ENCODE data around the gene ACSS2. TPM values are rescaled to one million over a fixed set of nuclear protein-coding genes. Genes with fewer than 3 reads are reported as not detected.

ACSS2 gene, protein sequence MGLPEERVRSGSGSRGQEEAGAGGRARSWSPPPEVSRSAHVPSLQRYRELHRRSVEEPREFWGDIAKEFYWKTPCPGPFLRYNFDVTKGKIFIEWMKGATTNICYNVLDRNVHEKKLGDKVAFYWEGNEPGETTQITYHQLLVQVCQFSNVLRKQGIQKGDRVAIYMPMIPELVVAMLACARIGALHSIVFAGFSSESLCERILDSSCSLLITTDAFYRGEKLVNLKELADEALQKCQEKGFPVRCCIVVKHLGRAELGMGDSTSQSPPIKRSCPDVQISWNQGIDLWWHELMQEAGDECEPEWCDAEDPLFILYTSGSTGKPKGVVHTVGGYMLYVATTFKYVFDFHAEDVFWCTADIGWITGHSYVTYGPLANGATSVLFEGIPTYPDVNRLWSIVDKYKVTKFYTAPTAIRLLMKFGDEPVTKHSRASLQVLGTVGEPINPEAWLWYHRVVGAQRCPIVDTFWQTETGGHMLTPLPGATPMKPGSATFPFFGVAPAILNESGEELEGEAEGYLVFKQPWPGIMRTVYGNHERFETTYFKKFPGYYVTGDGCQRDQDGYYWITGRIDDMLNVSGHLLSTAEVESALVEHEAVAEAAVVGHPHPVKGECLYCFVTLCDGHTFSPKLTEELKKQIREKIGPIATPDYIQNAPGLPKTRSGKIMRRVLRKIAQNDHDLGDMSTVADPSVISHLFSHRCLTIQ
- 53.1 TPM for total RNA-seq
- 98.9 TPM for polyA plus RNA-seq (ENCODE audit: insufficient read depth, low read depth, low replicate concordance)
- long read RNA-seq, donor 1, partial matches to known transcripts, result 0 of 2 reads
- long read RNA-seq, donor 1, other reads (novel, unspliced or antisense), result 0 of 2 reads
- long read RNA-seq, donor 2, partial matches to known transcripts, result 0 of 4 reads
- long read RNA-seq, donor 2, other reads (novel, unspliced or antisense), result 0 of 4 reads
- long read RNA-seq, donor 3, partial matches to known transcripts, result 11 of 30 reads
- long read RNA-seq, donor 3, other reads (novel, unspliced or antisense), result 15 of 30 reads
- long read RNA-seq, donor 4, partial matches to known transcripts, result 14 of 27 reads
- long read RNA-seq, donor 4, other reads (novel, unspliced or antisense), result 11 of 27 reads
- long read RNA-seq, donor 5, result 0 reads
- long read RNA-seq, donor 6, result 0 reads
- long read RNA-seq, donor 7, transcript ACSS2-202 (18 exons, 3,065 nt), result major isoform, 22 of 40 reads
- long read RNA-seq, donor 7, partial matches to known transcripts, result 5 of 40 reads
- long read RNA-seq, donor 7, other reads (novel, unspliced or antisense), result 13 of 40 reads
- long read RNA-seq, donor 8, partial matches to known transcripts, result 0 of 3 reads
- long read RNA-seq, donor 8, other reads (novel, unspliced or antisense), result 0 of 3 reads
- long read RNA-seq, donor 9, result 0 reads
- long read RNA-seq, donor 10, partial matches to known transcripts, result 0 of 2 reads
- long read RNA-seq, donor 10, other reads (novel, unspliced or antisense), result 0 of 2 reads

GRCh38 chr20:34876406-34877282 lies at the start of gene ACSS2:
Gene ACSS2, plus strand, starts transcription at chr20:34876612. Its CDS starts 34 bp downstream, at chr20:34876646.
- intact Hi-C loops (cut with DNase I), result no loop called here
- Histone ChIP-seq H3K27me3 (ENCODE audit: control insufficient read depth, insufficient read depth, low read length) (no peaks in the 10 kb centered on the region), H3K36me3 (ENCODE audit: control insufficient read depth in 2 of 3, insufficient read depth in 3 of 3, low read length in 3 of 3) (no peaks in the 10 kb centered on the region), H3K4me3 (ENCODE audit: low read length in 3 of 3) (peak within 1 kb of the TSS; percentile 83 to 93 (median 88)), H3K4me1 (ENCODE audit: control insufficient read depth in 2 of 3, insufficient read depth in 2 of 3, low read depth in 1 of 3, low read length in 3 of 3) (peaks cover 0 to 29% (median 13%) of the 10 kb centered on the region in 3 donors), H3K9ac (ENCODE audit: low read length in 3 of 3) (peak within 1 kb of the TSS; percentile 58 to 95 (median 95)), H3K9me3 (ENCODE audit: control insufficient read depth in 2 of 3, insufficient read depth in 1 of 3, low read length in 3 of 3) (no peaks in the 10 kb centered on the region), H3K27ac (ENCODE audit: low read depth in 2 of 2, low read length in 2 of 2) (peak within 1 kb of the TSS; percentile 88 to 93)
- TF ChIP-seq, protein P1, sequence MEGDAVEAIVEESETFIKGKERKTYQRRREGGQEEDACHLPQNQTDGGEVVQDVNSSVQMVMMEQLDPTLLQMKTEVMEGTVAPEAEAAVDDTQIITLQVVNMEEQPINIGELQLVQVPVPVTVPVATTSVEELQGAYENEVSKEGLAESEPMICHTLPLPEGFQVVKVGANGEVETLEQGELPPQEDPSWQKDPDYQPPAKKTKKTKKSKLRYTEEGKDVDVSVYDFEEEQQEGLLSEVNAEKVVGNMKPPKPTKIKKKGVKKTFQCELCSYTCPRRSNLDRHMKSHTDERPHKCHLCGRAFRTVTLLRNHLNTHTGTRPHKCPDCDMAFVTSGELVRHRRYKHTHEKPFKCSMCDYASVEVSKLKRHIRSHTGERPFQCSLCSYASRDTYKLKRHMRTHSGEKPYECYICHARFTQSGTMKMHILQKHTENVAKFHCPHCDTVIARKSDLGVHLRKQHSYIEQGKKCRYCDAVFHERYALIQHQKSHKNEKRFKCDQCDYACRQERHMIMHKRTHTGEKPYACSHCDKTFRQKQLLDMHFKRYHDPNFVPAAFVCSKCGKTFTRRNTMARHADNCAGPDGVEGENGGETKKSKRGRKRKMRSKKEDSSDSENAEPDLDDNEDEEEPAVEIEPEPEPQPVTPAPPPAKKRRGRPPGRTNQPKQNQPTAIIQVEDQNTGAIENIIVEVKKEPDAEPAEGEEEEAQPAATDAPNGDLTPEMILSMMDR (IDR thresholded peaks at IDR 0.05; ENCODE audit: borderline replicate concordance, extremely low read depth, insufficient read depth), result no peak
- peak in 4 of 5 donors; percentile 42 to 99 (median 98) for DNase-seq
- no peak for FAIRE-seq

DNA sequence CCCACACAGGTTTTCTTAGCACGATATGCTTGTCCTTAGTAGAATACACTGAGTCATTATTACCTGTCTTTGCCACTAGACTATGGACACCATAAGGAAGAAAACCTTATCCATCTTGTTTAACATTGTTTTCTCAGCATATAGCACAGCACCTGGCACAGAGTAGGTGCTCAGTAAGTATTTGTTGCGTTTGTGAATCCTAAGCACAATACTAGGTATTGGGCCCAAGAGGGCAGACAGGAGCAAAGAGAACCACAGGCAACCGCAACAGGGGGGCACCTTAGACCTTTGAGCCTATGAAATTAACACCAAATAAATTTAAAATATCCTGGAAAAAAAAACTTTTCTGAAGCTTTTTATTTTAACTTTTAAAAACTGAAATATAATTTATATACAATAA lies 47.2 kb upstream of the ACSS2 start:
- Histone ChIP-seq H3K27ac (ENCODE audit: low read depth in 2 of 2, low read length in 2 of 2) (no peak overlapping the region), H3K27me3 (ENCODE audit: control insufficient read depth, insufficient read depth, low read length) (no peaks in the 10 kb centered on the region), H3K4me3 (ENCODE audit: low read length in 3 of 3) (no peak overlapping the region), H3K9me3 (ENCODE audit: control insufficient read depth in 2 of 3, insufficient read depth in 1 of 3, low read length in 3 of 3) (no peaks in the 10 kb centered on the region), H3K36me3 (ENCODE audit: control insufficient read depth in 2 of 3, insufficient read depth in 3 of 3, low read length in 3 of 3) (no peaks in the 10 kb centered on the region), H3K4me1 (ENCODE audit: control insufficient read depth in 2 of 3, insufficient read depth in 2 of 3, low read depth in 1 of 3, low read length in 3 of 3) (peaks cover 0 to under 1% (median 0%) of the 10 kb centered on the region in 3 donors), H3K9ac (ENCODE audit: low read length in 3 of 3) (no peak overlapping the region)
- DNase-seq (no peak), FAIRE-seq (no peak)
- intact Hi-C loops (cut with DNase I), result no loop called here
- TF ChIP-seq, protein P1 (IDR thresholded peaks at IDR 0.05; ENCODE audit: borderline replicate concordance, extremely low read depth, insufficient read depth), result no peak

- H3K9ac ChIP-seq (ENCODE audit: low read length in 3 of 3), result no peak overlapping the region
- no peak overlapping the region for H3K27ac ChIP-seq (ENCODE audit: low read depth in 2 of 2, low read length in 2 of 2)
- H3K36me3 ChIP-seq (ENCODE audit: control insufficient read depth in 2 of 3, insufficient read depth in 3 of 3, low read length in 3 of 3), result no peaks in the 10 kb centered on the region
- TF ChIP-seq, protein P1 (IDR thresholded peaks at IDR 0.05; ENCODE audit: borderline replicate concordance, extremely low read depth, insufficient read depth), result no peak
- intact Hi-C loops (cut with DNase I), result no loop called here
- H3K27me3 ChIP-seq (ENCODE audit: control insufficient read depth, insufficient read depth, low read length), result no peaks in the 10 kb centered on the region
- no peaks in the 10 kb centered on the region for H3K4me1 ChIP-seq (ENCODE audit: control insufficient read depth in 2 of 3, insufficient read depth in 2 of 3, low read depth in 1 of 3, low read length in 3 of 3)
- DNase-seq (no peak), FAIRE-seq (no peak)
- no peaks in the 10 kb centered on the region for H3K9me3 ChIP-seq (ENCODE audit: control insufficient read depth in 2 of 3, insufficient read depth in 1 of 3, low read length in 3 of 3)
- H3K4me3 ChIP-seq (ENCODE audit: low read length in 3 of 3), result no peak overlapping the region
Measured at GRCh38 chr20:34831936-34832335, 44.5 kb upstream of the ACSS2 start.
